Measurements from ENCODE around the gene DCN. TPM values are rescaled to one million over a fixed set of nuclear protein-coding genes. Genes with fewer than 3 reads are reported as not detected.
A peak's percentile ranks its signal among the peaks of the same experiment; 100 is the strongest.

Gene DCN
- total and polyA plus RNA-seq, 2 donors (not counting 3 experiments of a cell fraction or from before 2014, with no cell fraction given), result 0.42 to 0.43 TPM

DNA sequence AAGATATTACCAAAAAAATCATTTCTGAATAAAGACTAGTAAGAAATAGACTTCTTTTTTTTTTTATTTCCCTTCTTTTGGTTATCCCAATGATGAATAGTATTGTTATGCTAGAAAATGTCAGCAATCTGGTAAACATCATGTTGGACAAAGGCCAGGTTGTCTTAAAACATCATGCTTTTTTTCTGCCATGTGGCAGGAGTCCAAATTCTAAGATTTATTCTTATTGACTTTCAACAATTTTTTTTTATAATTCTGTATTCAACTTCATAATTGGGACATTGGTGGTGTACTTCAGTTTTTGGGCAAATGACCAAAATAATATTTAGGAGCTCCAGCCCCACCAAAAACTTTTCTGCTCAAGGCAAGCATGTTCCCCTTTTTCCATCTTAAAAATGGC is 10.5 kb downstream of the DCN start:
- FAIRE-seq, result no peak
- DNase-seq (ENCODE audit: low read depth, low spot score), result peak; percentile 40
- H3K79me2 ChIP-seq (ENCODE audit: control insufficient read depth, insufficient read depth, low read length), result no peaks in the 10 kb centered on the region
- no peaks in the 10 kb centered on the region for H3K4me1 ChIP-seq (ENCODE audit: control insufficient read depth, extremely low read depth, insufficient read depth, low read length)
- dilution Hi-C loops (cut with MboI; ENCODE audit: extremely low pct_ligation_motif_present, low sequenced_read_pairs), result no loop called here
- H2AFZ ChIP-seq (ENCODE audit: low read depth, low read length), result no peak overlapping the region
- ChIA-PET POLR2A (no interaction called here), CTCF (interaction anchor here (0.9 kb wide), 2 partner anchors 17 to 154 kb away, joined by 3 read pairs; no protein-coding TSS in a partner anchor)
- no peak overlapping the region for H3K27ac ChIP-seq (ENCODE audit: insufficient read depth, low read depth, low read length)
- H4K20me1 ChIP-seq (replicated peaks; ENCODE audit: control insufficient read depth, extremely low read depth, insufficient read depth, low read length), result no peaks in the 10 kb centered on the region
- no TSS peak for BruUV-seq (replicated peaks)
- H3K36me3 ChIP-seq (ENCODE audit: control insufficient read depth in 2 of 2, extremely low read depth in 1 of 2, insufficient read depth in 2 of 2, low read length in 2 of 2), result no peaks in the 10 kb centered on the region
- H3K4me2 ChIP-seq (ENCODE audit: insufficient read depth, low read length), result no peak overlapping the region
- H3K9ac ChIP-seq (replicated peaks; ENCODE audit: extremely low read depth, insufficient read depth, low read length), result no peak overlapping the region
- no peaks in the 10 kb centered on the region for H3K9me1 ChIP-seq (replicated peaks; ENCODE audit: control insufficient read depth, extremely low read depth, insufficient read depth, low read length)
- TF ChIP-seq FOS (IDR thresholded peaks at IDR 0.05; ENCODE audit: borderline replicate concordance, insufficient read depth, low read length), result no peak
- TF ChIP-seq JUN (IDR thresholded peaks at IDR 0.05; ENCODE audit: borderline replicate concordance, insufficient read depth, insufficient read length, low read depth), result no peak
- TF ChIP-seq, protein P1, sequence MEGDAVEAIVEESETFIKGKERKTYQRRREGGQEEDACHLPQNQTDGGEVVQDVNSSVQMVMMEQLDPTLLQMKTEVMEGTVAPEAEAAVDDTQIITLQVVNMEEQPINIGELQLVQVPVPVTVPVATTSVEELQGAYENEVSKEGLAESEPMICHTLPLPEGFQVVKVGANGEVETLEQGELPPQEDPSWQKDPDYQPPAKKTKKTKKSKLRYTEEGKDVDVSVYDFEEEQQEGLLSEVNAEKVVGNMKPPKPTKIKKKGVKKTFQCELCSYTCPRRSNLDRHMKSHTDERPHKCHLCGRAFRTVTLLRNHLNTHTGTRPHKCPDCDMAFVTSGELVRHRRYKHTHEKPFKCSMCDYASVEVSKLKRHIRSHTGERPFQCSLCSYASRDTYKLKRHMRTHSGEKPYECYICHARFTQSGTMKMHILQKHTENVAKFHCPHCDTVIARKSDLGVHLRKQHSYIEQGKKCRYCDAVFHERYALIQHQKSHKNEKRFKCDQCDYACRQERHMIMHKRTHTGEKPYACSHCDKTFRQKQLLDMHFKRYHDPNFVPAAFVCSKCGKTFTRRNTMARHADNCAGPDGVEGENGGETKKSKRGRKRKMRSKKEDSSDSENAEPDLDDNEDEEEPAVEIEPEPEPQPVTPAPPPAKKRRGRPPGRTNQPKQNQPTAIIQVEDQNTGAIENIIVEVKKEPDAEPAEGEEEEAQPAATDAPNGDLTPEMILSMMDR (IDR thresholded peaks at IDR 0.05; ENCODE audit: extremely low read depth in 1 of 2, insufficient read depth in 1 of 2, low read depth in 1 of 2, low read length in 2 of 2), result no peak
- TF ChIP-seq, protein P2, sequence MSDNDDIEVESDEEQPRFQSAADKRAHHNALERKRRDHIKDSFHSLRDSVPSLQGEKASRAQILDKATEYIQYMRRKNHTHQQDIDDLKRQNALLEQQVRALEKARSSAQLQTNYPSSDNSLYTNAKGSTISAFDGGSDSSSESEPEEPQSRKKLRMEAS (IDR thresholded peaks at IDR 0.05; ENCODE audit: insufficient read depth, insufficient read length), result no peak
- no peak for TF ChIP-seq MYC (IDR thresholded peaks at IDR 0.05; ENCODE audit: low read depth, low read length)
- TF ChIP-seq POLR2A (IDR thresholded peaks at IDR 0.05; ENCODE audit: low read depth, low read length), result no peak
- no peak for TF ChIP-seq EZH2 (IDR thresholded peaks at IDR 0.05; ENCODE audit: borderline replicate concordance, low read depth, low read length, severe bottlenecking)
- no peak for TF ChIP-seq GATA2 (IDR thresholded peaks at IDR 0.05; ENCODE audit: insufficient read depth, insufficient read length, low read depth, low read length)
- no peaks in the 10 kb centered on the region for H3K27me3 ChIP-seq (ENCODE audit: control insufficient read depth in 2 of 2, insufficient read depth in 2 of 2, low read length in 2 of 2)
- intact Hi-C loops (cut with micrococcal nuclease), result no loop called here
- H3K4me3 ChIP-seq (replicated peaks in 1 of 3; ENCODE audit: insufficient read depth in 1 of 3, low read depth in 1 of 3, low read length in 3 of 3), result no peak overlapping the region
- H3K9me3 ChIP-seq (replicated peaks; ENCODE audit: control insufficient read depth, insufficient read depth, low read length), result no peaks in the 10 kb centered on the region
